ENCODE measurements around the gene DAAM1.

DNA sequence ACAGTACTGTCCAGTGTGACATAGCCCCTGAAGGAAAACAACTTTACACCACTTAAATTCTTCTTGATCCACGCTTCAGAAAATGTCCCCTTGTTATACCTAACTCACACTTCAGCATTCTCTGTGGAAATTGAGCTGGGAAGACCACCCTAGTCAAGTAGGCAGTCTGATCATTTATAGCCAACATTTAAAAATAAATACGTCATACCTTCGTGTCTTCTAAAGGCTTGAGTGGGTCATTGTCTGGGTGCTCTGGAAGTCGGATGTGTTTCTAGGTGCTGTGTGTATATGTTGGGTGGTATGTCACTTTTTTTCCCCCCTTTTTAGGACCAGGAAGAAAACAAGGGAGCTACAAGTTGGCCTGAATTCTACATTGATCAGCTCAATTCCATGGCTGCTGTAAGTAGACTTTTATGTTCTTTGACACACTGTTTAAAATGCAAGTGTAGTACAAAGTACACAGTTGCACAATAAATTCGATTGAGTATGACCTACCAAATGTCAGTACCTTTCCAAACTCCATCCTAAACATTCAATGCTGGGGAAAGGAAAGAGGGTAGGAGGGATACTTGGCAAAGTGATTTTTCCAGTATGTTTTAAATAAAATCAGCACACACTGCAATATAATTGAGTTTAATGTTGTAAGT lies 126.6 kb downstream of the DAAM1 start:
- TF ChIP-seq, protein P1, sequence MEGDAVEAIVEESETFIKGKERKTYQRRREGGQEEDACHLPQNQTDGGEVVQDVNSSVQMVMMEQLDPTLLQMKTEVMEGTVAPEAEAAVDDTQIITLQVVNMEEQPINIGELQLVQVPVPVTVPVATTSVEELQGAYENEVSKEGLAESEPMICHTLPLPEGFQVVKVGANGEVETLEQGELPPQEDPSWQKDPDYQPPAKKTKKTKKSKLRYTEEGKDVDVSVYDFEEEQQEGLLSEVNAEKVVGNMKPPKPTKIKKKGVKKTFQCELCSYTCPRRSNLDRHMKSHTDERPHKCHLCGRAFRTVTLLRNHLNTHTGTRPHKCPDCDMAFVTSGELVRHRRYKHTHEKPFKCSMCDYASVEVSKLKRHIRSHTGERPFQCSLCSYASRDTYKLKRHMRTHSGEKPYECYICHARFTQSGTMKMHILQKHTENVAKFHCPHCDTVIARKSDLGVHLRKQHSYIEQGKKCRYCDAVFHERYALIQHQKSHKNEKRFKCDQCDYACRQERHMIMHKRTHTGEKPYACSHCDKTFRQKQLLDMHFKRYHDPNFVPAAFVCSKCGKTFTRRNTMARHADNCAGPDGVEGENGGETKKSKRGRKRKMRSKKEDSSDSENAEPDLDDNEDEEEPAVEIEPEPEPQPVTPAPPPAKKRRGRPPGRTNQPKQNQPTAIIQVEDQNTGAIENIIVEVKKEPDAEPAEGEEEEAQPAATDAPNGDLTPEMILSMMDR (IDR thresholded peaks at IDR 0.05) = no peak
- no peak for TF ChIP-seq POLR2A (IDR thresholded peaks at IDR 0.05)

All from uterus (tissue), 2 donors.